Duodenal mucosa (tissue), 2 donors: ENCODE data around the gene RABL6.
"Not testable (repeated sequence)": the region's sequence is repeated elsewhere in the genome, so short reads cannot be mapped to it uniquely, and the experiment has no call there.

Source experiments
- H3K27ac ChIP-seq: one replicate; pipeline ENCODE4 v1.7.0; 2013; ENCODE audit warnings: low read depth, low read length
- H3K27me3 ChIP-seq, 2 donors: one replicate each; pipeline ENCODE4 v1.7.0; 2013; ENCODE audit warnings: low read length in 2 of 2, control low read depth in 1 of 2; ENCODE audit not compliant: insufficient read depth in 2 of 2, control insufficient read depth in 1 of 2
- H3K36me3 ChIP-seq, 2 donors: one replicate each; pipeline ENCODE4 v1.7.0; 2013; ENCODE audit warnings: low read length in 2 of 2, control low read depth in 1 of 2; ENCODE audit not compliant: insufficient read depth in 2 of 2, control insufficient read depth in 1 of 2
- H3K4me1 ChIP-seq, 2 donors: one replicate each; pipeline ENCODE4 v1.7.0; 2013; ENCODE audit warnings: low read length in 2 of 2, control low read depth in 1 of 2; ENCODE audit not compliant: insufficient read depth in 2 of 2, control insufficient read depth in 1 of 2
- H3K4me3 ChIP-seq, 2 donors: one replicate each; pipeline ENCODE4 v1.7.0; 2013; ENCODE audit warnings: low read length in 2 of 2, low read depth in 1 of 2
- H3K9ac ChIP-seq, 2 donors: one replicate each; pipeline ENCODE4 v1.7.0; 2013; ENCODE audit warnings: low read length in 2 of 2, low read depth in 1 of 2
- H3K9me3 ChIP-seq, 2 donors: one replicate each; pipeline ENCODE4 v1.7.0; 2013; ENCODE audit warnings: low read length in 2 of 2, control low read depth in 1 of 2; ENCODE audit not compliant: control insufficient read depth in 1 of 2

The RABL6 gene

GRCh38 chr9:136843159-136843800 is 35.5 kb downstream of the RABL6 start:
- H3K4me3 ChIP-seq, H3K27me3 ChIP-seq, H3K9me3 ChIP-seq, H3K27ac ChIP-seq: not testable (repeated sequence)
- Histone ChIP-seq H3K4me1 (peaks cover 29 to 48% of the 10 kb centered on the region in 2 donors), H3K36me3 (peaks cover 0 to 14% of the 10 kb centered on the region in 2 donors), H3K9ac (peak overlapping the region in 1 of 2 donors; percentile 38)

- not testable (repeated sequence) for H3K27ac ChIP-seq, H3K9ac ChIP-seq, H3K4me3 ChIP-seq, H3K9me3 ChIP-seq, H3K27me3 ChIP-seq, H3K36me3 ChIP-seq
- H3K4me1 ChIP-seq: peaks cover 29 to 48% of the 10 kb centered on the region in 2 donors
Measured at GRCh38 chr9:136843801-136844740, 36.3 kb downstream of the RABL6 start.

GRCh38 chr9:136844761-136845464 is 37.2 kb downstream of the RABL6 start:
- H3K9me3 ChIP-seq: no peaks in the 10 kb centered on the region
- no peak overlapping the region for H3K9ac ChIP-seq
- peaks cover 0 to 9% of the 10 kb centered on the region in 2 donors for H3K27me3 ChIP-seq
- no peak overlapping the region for H3K27ac ChIP-seq
- H3K36me3 ChIP-seq: no peaks in the 10 kb centered on the region
- no peak overlapping the region for H3K4me3 ChIP-seq
- peaks cover 25 to 45% of the 10 kb centered on the region in 2 donors for H3K4me1 ChIP-seq

- Histone ChIP-seq H3K4me1 (peaks cover 25 to 46% of the 10 kb centered on the region in 2 donors), H3K9ac (no peak overlapping the region), H3K36me3 (no peaks in the 10 kb centered on the region), H3K27ac (no peak overlapping the region), H3K4me3 (no peak overlapping the region), H3K27me3 (peaks cover 0 to 9% of the 10 kb centered on the region in 2 donors), H3K9me3 (no peaks in the 10 kb centered on the region)
Measured at GRCh38 chr9:136845465-136846260, 37.9 kb downstream of the RABL6 start.

- no peaks in the 10 kb centered on the region for H3K9me3 ChIP-seq
- peaks cover 28 to 45% of the 10 kb centered on the region in 2 donors for H3K4me1 ChIP-seq
- H3K4me3 ChIP-seq: peak overlapping the region; percentile 29 to 40
- no peaks in the 10 kb centered on the region for H3K36me3 ChIP-seq
- H3K27me3 ChIP-seq: peaks cover 0 to 9% of the 10 kb centered on the region in 2 donors
- no peak overlapping the region for H3K9ac ChIP-seq
- H3K27ac ChIP-seq: no peak overlapping the region
Measured at GRCh38 chr9:136846376-136847087, 38.8 kb downstream of the RABL6 start.

GRCh38 chr9:136847088-136847825 is 39.5 kb downstream of the RABL6 start:
- Histone ChIP-seq H3K9me3 (no peaks in the 10 kb centered on the region), H3K4me1 (peaks cover 29 to 45% of the 10 kb centered on the region in 2 donors), H3K27ac (peak overlapping the region; percentile 94), H3K27me3 (peaks cover 0 to 9% of the 10 kb centered on the region in 2 donors), H3K4me3 (peak overlapping the region; percentile 86 to 93), H3K36me3 (no peaks in the 10 kb centered on the region), H3K9ac (peak overlapping the region; percentile 65 to 88)

GRCh38 chr9:136847826-136848392 is 40.2 kb downstream of the RABL6 start:
- no peaks in the 10 kb centered on the region for H3K9me3 ChIP-seq
- H3K9ac ChIP-seq: peak overlapping the region; percentile 65 to 88
- H3K4me1 ChIP-seq: peaks cover 34 to 46% of the 10 kb centered on the region in 2 donors
- H3K27me3 ChIP-seq: peaks cover 0 to 9% of the 10 kb centered on the region in 2 donors
- H3K36me3 ChIP-seq: no peaks in the 10 kb centered on the region
- H3K4me3 ChIP-seq: peak overlapping the region; percentile 86 to 93
- peak overlapping the region; percentile 94 for H3K27ac ChIP-seq

GRCh38 chr9:136848393-136849037 is 40.8 kb downstream of the RABL6 start:
- Histone ChIP-seq H3K4me3 (peak overlapping the region; percentile 86 to 93), H3K9ac (peak overlapping the region; percentile 65 to 88), H3K9me3 (no peaks in the 10 kb centered on the region), H3K27me3 (peaks cover 0 to 9% of the 10 kb centered on the region in 2 donors), H3K27ac (peak overlapping the region; percentile 94), H3K36me3 (no peaks in the 10 kb centered on the region), H3K4me1 (peaks cover 29 to 40% of the 10 kb centered on the region in 2 donors)
